Suprapubic skin (tissue), 4 donors: ENCODE results near the gene CKLF. TPM values are rescaled to one million over a fixed set of nuclear protein-coding genes. Genes with fewer than 3 reads are reported as not detected.

Experiments used
- DNase-seq, 2 donors: peaks; one replicate each; pipeline ENCODE4 v3.0.0-alpha.2; 2019; ENCODE audit warnings: low spot score in 2 of 2
- H3K27ac ChIP-seq: fragments of 200-600 bp; sonication (generic); one replicate; pipeline ENCODE4 v1.5.1; 2019
- H3K27me3 ChIP-seq: fragments of 200-600 bp; sonication (generic); one replicate; pipeline ENCODE4 v1.5.1; 2019
- H3K36me3 ChIP-seq: fragments of 200-600 bp; sonication (generic); one replicate; pipeline ENCODE4 v1.5.1; 2019
- H3K4me1 ChIP-seq: fragments of 200-600 bp; sonication (generic); one replicate; pipeline ENCODE4 v1.5.1; 2019
- H3K4me3 ChIP-seq: fragments of 200-600 bp; sonication (generic); one replicate; pipeline ENCODE4 v1.5.1; 2019; ENCODE audit warnings: mild to moderate bottlenecking
- H3K9me3 ChIP-seq: fragments of 200-600 bp; sonication (generic); one replicate; pipeline ENCODE4 v1.5.1; 2019
- CTCF ChIP-seq, 2 donors: fragments of 200-600 bp in 1 of 2; fragments of 450-650 bp in 1 of 2; sonication (generic) in 1 of 2; IDR thresholded peaks; one replicate each; pipeline ENCODE4 v1.5.1; 2016 to 2019; ENCODE audit warnings: antibody characterized with exemption in 2 of 2, mild to moderate bottlenecking in 1 of 2, moderate library complexity in 1 of 2
- EP300 ChIP-seq: sonication (generic); formaldehyde crosslinking; IDR thresholded peaks from one replicate; pipeline ENCODE4 v1.6.1; 2017; ENCODE audit warnings: antibody characterized with exemption
- POLR2A ChIP-seq, 2 donors: fragments of 450-650 bp; IDR thresholded peaks; one replicate each; pipeline ENCODE4 v1.6.1; 2017; ENCODE audit warnings: antibody characterized with exemption in 2 of 2, mild to moderate bottlenecking in 2 of 2, moderate library complexity in 2 of 2
- POLR2AphosphoS5 ChIP-seq, 3 donors: sonication (generic); formaldehyde crosslinking; IDR thresholded peaks; one replicate each; pipeline ENCODE4 v1.6.1; 2017; ENCODE audit warnings: antibody characterized with exemption in 3 of 3
- WGBS: methylation state at CpG from one replicate; pipeline ENCODE4 v1.1.5; 2018; 5-methylcytosine and 5-hydroxymethylcytosine counted together
- total RNA-seq, 4 donors: library from RNA; depleted of rRNA; stranded (reverse); fragments of >200 nt; gene quantifications; one replicate each; pipeline ENCODE4 v1.1.0, GENCODE V29; 2016

Gene CKLF
- total RNA-seq: 10 to 100 TPM; 15.4 to 33.7 (median 21.4) TPM

DNA sequence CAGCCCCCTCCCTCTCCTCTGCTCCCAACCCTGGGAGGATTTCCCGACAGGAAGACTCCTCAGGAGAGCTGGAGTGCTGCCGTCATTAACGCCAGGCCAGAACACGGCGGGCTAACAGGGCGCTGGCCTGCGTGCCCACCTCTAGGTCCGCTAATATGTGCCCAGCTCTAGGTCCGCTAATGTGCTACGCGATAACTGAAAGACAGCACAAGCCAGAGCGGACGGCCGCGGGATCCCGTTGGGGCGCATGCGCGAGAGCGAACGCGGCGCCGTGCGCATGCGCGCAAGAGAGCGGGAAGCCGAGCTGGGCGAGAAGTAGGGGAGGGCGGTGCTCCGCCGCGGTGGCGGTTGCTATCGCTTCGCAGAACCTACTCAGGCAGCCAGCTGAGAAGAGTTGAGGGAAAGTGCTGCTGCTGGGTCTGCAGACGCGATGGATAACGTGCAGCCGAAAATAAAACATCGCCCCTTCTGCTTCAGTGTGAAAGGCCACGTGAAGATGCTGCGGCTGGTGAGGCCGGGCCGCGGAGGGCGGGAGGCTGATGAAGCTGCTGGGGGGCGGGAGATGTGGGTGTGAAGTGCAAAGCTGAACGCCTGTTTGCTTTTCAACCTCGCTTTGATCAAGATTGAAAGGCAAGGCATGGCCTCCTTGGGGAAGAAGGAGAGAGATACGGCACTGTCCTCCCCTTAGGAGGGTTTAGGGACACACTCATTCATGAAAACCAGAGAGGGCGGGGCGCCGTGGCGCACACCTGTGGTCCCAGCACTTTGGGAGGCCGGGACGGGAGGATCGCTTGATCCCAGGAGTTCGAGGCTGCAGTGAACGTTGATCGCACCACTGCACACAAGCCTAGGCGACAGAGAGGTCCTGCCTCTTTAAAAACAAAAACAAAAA is at the start of gene CKLF:
TSS of gene CKLF (plus strand) at position 291 of the 892 bp plus-strand sequence. CDS start at position 431, 140 bp downstream.
- H3K4me1 ChIP-seq: peaks cover 61% of the 10 kb centered on the region
- WGBS: 8% methylated on average over 40 of the region's 63 CpGs

DNA sequence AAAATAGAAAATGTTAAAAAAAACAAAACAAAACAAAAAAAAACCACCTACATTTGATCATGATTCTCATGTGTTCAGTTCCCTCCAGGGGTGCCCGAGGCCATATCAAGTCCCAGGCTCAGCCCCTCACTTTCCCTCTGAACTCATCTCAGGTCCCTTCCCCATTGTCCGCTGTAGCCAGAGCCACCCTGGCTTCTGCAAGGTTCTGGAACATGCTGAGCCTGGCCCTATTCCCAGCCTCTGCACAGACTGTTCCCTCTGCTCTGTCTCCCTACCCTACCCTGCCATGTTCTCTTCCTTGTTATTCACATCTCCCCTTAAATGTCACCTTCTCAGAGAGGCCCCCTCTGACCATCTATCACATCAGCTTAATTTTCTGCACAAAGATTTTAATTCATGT is 49.3 kb upstream of the CKLF start:
- WGBS: 47% methylated on average over 2 of the region's 2 CpGs
- peak overlapping the region; percentile 71 for H3K27ac ChIP-seq
- H3K36me3 ChIP-seq: no peaks in the 10 kb centered on the region
- no peaks in the 10 kb centered on the region for H3K27me3 ChIP-seq
- DNase-seq: peak; percentile 57 to 58
- H3K4me3 ChIP-seq: peak overlapping the region; percentile 12
- peaks cover 27% of the 10 kb centered on the region for H3K4me1 ChIP-seq
- H3K9me3 ChIP-seq: no peaks in the 10 kb centered on the region
- TF ChIP-seq EP300: no peak
- TF ChIP-seq POLR2A (IDR thresholded peaks at IDR 0.05): no peak
- no peak for TF ChIP-seq POLR2AphosphoS5 (IDR thresholded peaks at IDR 0.05)
- no peak for TF ChIP-seq CTCF (IDR thresholded peaks at IDR 0.05)

More for the DNA sequence above, at the start of gene CKLF:
- Histone ChIP-seq H3K27ac (peak within 1 kb of the TSS; percentile 88), H3K4me3 (peak within 1 kb of the TSS; percentile 56), H3K9me3 (no peaks in the 10 kb centered on the region), H3K27me3 (no peaks in the 10 kb centered on the region), H3K36me3 (peaks cover 3% of the 10 kb centered on the region)
- peak; percentile 89 to 96 for DNase-seq
- TF ChIP-seq CTCF (IDR thresholded peaks at IDR 0.05) (no peak), POLR2A (IDR thresholded peaks at IDR 0.05) (peak in 1 of 2 donors; percentile 65), POLR2AphosphoS5 (IDR thresholded peaks at IDR 0.05) (peak in 2 of 3 donors; percentile 22 to 51)

- Histone ChIP-seq H3K27me3 (no peaks in the 10 kb centered on the region), H3K4me3 (no peak overlapping the region), H3K36me3 (no peaks in the 10 kb centered on the region), H3K27ac (peak overlapping the region; percentile 71), H3K4me1 (peaks cover 32% of the 10 kb centered on the region), H3K9me3 (no peaks in the 10 kb centered on the region)
- no peak for TF ChIP-seq EP300
- TF ChIP-seq CTCF (IDR thresholded peaks at IDR 0.05): no peak
- no peak for TF ChIP-seq POLR2A (IDR thresholded peaks at IDR 0.05)
- no peak for TF ChIP-seq POLR2AphosphoS5 (IDR thresholded peaks at IDR 0.05)
- WGBS: 82% methylated on average over 3 of the region's 3 CpGs
- no peak for DNase-seq
These were observed 48.8 kb upstream of the CKLF start for GRCh38 chr16:66503612-66504011.

DNA sequence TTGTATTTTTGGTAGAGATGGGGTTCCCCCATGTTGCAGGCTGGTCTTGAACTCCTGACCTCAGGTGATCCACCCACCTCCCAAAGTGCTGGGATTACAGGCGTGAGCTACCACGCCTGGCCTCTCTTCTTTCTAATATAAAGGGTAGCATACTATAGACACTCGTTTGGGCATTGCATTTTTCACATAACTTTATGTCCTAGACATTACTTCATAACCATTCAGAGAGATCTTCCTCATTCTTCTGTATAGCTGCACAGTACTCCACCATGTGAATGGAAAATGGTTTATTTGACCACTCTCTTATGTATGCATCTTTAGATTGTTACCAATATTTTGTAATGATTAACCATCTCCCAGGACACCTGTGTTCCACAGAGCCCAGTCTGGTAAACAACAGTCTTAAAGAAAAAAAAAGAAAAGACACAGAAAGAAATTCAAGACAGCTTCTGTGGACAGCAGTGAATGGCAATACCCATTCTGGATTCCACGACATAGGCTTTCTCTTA is 44.6 kb upstream of the CKLF start:
- peaks cover 3% of the 10 kb centered on the region for H3K36me3 ChIP-seq
- peak overlapping the region; percentile 45 for H3K27ac ChIP-seq
- no peaks in the 10 kb centered on the region for H3K27me3 ChIP-seq
- no peaks in the 10 kb centered on the region for H3K9me3 ChIP-seq
- no peak for TF ChIP-seq POLR2A (IDR thresholded peaks at IDR 0.05)
- TF ChIP-seq POLR2AphosphoS5 (IDR thresholded peaks at IDR 0.05): no peak
- TF ChIP-seq EP300: no peak
- TF ChIP-seq CTCF (IDR thresholded peaks at IDR 0.05): no peak
- no peak for DNase-seq
- H3K4me3 ChIP-seq: no peak overlapping the region
- 70% methylated on average over 4 of the region's 4 CpGs for WGBS
- peaks cover 65% of the 10 kb centered on the region for H3K4me1 ChIP-seq

GRCh38 chr16:66508248-66508913 is 44.0 kb upstream of the CKLF start:
- Histone ChIP-seq H3K9me3 (no peaks in the 10 kb centered on the region), H3K27ac (peak overlapping the region; percentile 45), H3K36me3 (peaks cover 3% of the 10 kb centered on the region), H3K27me3 (no peaks in the 10 kb centered on the region), H3K4me1 (peaks cover 65% of the 10 kb centered on the region), H3K4me3 (no peak overlapping the region)
- peak in 1 of 2 donors; percentile 57 for DNase-seq
- 50% methylated on average over 7 of the region's 7 CpGs for WGBS
- TF ChIP-seq EP300 (no peak), POLR2A (IDR thresholded peaks at IDR 0.05) (no peak), POLR2AphosphoS5 (IDR thresholded peaks at IDR 0.05) (peak in 1 of 3 donors; percentile 37), CTCF (IDR thresholded peaks at IDR 0.05) (no peak)
